ENCODE measurements around the gene DPYSL3.

The DPYSL3 gene

DNA sequence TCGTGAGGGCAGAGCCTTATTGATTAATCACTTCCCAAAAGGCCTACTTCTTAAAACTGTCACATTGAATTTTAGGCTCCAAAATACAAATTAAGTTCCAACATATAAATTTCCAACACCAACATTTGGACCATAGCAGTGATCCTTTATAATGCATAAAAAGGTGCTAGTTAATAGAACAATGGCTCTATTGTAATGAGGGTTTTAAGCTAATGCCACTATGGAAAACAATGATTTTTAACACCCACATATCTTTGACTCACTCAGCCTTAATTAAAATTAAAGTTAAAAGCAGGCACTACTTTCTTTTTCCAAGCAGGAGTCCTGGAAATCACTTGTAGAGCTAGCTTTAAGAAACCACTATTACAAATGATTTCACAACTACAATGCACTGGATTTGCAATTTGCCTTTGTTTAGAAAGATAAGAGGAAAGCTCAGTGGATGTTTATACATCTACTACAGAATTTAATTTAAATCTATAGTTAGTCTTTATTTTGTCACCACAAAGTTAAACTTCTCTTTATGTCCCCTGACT is 41.8 kb downstream of the DPYSL3 start:
- DNase-seq, result no peak

- DNase-seq, result no peak
Observed at GRCh38 chr5:147466360-147466980, 43.4 kb downstream of the DPYSL3 start.

GRCh38 chr5:147465747-147466146 is 44.1 kb downstream of the DPYSL3 start:
- no peak for DNase-seq

GRCh38 chr5:147464211-147464610 is 45.7 kb downstream of the DPYSL3 start:
- DNase-seq, result no peak

- no peak for DNase-seq
Observed at GRCh38 chr5:147461915-147462314, 48.0 kb downstream of the DPYSL3 start.

DNA sequence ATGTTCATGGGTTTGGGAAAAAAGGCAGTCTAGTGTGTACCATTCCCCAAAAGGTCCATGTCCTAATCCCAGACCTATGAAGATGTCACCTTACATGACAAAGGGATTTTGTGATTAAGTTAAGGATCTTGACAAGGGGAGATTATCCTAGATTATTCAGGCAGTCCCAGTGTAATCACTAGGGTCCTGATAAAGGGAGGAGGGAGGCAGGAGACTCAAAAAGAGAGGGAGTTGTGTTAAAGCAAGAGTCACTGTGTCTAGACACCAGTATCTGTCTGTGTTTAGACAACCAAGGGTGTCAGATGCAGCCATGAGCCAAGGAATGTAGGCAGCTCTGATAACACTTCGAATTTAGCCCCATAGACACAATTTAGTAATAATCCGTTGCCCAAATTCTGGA is 49.5 kb downstream of the DPYSL3 start:
- no peak for DNase-seq

GRCh38 chr5:147458581-147458980 is 51.3 kb downstream of the DPYSL3 start:
- no peak for DNase-seq

DNA sequence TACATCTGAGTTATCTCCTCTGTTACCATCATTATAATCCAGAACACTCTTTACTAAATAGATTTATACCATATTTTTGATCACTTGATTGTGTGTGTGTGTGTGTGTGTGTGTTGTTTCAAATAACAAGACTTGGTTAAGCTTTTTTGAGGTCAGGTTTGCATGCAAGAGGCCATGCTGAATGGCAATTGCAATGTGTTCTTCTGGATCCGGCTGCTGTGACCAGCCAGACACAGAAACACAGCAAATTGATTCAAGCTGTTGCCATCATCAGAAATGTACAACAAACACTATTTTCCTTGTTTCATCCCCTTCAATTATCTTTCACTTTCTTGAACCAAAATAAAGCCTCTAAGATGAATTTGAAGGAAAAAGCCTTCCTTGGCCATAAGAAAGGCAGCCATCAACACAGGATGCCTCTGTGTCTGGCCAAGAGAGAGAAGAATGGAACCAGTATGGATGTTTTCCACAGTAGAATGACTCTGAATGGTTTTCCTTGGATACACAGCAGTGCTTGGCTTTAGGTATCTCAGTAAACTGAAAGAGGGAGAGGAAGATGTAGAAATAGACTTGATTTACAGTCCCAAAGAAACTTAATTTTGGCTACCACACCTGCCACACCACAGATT is 53.9 kb downstream of the DPYSL3 start:
- no peak for DNase-seq

- DNase-seq, result no peak
Observed at GRCh38 chr5:147454996-147455677, 54.7 kb downstream of the DPYSL3 start.

DNA sequence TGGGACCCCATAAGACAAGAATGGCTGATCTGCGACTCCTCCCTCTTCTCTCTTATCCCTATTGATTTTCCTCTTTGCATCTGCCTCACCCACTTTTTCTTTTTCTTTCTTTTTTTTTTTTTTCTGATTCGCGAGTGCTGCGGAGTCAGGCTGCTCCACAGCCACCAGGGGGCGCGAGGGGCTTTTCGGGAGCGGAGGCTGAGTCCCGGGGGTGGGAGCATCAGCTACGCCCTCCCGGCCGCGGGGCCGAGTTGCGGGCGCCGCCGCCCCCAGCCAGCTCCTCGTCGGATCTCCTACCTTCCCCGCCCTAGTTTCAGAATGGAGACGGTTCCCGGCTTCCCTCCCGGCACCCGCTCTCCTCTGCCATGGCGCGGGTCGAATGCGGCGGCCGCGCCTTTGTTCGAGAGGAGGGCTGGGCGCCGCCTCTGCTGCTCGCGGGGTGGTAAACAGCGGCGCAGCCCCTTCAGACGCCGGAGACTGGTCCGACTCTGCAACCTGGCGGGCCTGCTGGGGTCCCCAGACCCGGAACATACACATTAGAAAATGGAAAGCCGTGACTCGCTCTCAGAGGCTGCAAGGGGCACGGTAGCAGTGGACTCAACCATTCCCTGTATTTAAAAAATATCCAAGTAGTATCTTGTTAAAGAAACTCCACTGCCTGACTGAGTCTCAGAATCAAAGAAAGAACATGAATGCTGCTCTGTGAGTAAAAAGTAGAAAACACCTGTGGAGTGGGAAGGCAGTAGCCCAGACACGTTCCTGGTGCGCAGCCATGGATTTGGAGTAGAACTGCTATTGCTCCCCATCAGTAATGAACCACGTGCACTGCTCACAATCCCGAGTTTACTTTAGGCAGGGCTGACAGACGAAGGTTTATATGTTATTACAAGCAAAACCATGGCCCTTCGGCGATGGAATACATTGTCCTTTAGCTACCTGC is 55.7 kb downstream of the DPYSL3 start:
- peak; percentile 23 to 36 (median 27) for DNase-seq

- no peak for DNase-seq
Observed at GRCh38 chr5:147452165-147452811, 57.6 kb downstream of the DPYSL3 start.

DNA sequence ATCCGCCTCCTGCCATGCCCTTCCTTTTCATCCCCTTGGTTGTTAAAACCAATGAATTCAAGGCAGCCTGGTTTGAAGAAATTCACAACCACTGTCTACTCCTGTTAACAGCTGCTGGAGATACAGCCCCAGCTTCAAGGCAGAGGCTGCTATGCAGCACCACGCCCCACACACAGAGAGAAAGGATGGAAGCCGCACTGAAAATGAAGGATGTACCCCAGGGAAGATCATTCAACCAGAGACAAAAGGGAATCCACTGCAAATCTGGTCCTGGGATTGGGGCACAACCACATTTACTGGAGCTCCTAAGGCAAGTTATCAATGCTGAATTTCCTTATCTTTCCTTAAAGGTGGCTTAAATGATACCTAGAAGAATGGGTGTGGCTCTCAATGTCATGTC is 58.7 kb downstream of the DPYSL3 start:
- DNase-seq, result no peak

- no peak for DNase-seq
Observed at GRCh38 chr5:147450606-147451005, 59.3 kb downstream of the DPYSL3 start.

GRCh38 chr5:147448766-147449165 is 61.1 kb downstream of the DPYSL3 start:
- no peak for DNase-seq

DNA sequence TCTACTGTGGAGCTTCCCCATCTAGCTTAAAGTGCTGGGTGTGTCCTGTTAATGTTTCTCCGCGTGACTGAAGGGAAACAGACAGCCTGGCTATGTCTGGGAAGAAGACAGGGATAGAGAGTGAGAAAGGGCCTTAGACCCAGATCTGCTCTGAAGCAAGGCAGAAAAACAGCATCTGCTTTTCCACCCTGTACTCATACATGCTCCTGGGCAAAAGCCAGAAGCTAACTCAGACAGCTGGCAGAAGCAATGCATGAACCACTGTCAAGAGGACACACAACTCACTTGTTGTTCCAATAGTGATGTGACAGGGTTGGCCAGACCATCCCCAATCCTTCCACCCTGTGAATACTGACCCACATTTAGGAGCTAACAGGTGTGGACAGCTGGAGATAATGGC is 63.3 kb downstream of the DPYSL3 start:
- no peak for DNase-seq

DNA sequence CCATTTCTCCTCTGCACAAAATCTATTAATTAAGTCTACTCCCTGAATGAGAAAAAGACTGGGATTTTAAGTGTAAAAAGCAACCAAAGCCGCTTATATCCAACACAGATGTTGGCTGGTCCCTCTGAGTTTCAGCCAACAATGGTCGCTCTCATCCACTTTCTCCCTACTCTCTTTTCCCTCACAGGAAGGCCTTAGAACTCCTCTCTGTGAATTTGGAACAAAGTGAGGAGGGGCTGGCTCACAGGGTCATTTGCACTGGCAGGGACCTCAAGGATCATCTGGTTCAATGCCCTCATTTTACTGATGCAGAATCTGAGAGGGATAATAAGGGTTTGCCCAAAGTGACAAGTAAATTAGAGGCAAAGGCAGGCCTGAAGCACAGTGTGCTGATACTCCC is 64.0 kb downstream of the DPYSL3 start:
- no peak for DNase-seq

GRCh38 chr5:147445090-147445489 is 64.8 kb downstream of the DPYSL3 start:
- no peak for DNase-seq

DNA sequence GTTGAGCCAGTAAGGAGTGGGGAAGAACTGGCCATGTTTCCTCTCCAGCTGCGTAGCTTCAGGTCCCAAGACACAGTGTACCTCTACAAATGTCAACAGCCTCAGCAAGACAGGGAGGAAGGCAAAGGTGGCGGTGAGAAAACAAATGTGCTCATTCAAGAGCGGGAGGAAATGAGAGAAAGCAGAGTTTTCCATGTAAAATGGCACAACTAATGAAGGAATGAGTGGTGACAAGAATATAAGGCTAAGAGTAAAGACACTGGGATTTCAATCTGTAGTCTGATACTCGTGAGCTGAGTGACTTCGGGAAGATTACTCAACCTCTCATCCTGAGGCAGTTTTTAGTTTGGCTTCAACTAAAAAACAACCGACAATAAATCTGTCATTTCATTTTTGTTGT is 67.6 kb downstream of the DPYSL3 start:
- no peak for DNase-seq

GRCh38 chr5:147441191-147441695 is 68.6 kb downstream of the DPYSL3 start:
- DNase-seq, result no peak

DNA sequence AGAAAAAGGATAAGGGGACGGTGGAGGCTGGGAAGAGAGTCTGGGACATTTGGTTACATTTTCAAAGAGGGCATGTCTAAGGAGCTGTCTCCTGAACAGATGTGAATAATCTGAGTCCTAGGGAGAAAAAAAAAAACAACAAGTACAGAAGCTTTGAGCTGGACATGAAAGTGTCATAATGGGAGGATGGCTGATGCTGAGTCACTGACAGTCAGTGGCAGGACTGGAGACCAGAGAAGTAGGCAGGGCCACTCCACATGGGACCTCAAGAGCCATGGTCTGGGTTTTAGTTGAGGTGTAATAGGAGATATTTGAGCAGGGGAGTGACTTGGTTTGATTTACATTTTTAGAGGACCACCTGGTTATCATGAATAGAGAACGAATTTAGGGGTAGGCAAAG is 70.6 kb downstream of the DPYSL3 start:
- no peak for DNase-seq

DNA sequence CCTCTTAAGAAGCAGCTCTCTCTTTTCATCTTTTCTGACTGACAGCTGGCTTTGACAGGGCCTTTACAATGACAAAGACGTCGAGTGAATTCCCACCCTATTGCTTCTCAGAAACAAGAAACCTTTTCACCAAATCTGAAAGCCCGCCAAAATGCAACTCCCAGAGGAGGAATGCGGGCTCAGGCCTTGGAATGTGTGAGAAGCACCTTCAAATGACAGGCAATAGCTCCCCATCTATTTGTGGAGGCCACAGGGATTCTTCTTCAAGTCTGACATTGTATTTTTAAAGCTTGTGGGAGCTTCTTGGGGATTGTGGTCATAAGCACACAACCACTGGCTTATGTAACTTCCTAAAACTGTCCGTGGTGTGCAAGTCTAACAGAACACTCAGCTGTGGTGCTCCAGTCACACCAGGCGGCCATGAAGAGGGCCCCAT is 72.7 kb downstream of the DPYSL3 start:
- DNase-seq, result no peak

DNA sequence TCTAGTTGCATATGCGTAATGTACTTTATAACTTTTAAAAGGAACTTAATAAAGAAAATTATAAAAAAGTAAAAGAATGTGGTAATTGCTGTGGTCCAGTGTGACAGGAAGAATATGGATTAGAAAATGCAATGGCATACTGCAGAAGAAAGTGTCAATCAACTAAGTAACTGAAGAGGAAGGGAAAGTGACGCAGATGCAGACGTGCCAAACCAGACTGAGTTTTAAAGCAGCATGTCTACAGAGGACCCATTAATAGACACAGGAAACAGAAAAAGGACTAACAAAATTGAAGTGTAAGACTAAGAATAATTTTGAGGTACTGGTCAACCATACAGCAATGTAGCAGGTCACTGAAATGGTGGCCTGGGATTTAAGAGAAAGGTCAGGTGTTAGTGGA is 73.3 kb downstream of the DPYSL3 start:
- DNase-seq, result no peak
